ENCODE data around the gene OST4. TPM values are rescaled to one million over a fixed set of nuclear protein-coding genes. Genes with fewer than 3 reads are reported as not detected.

OST4 gene
- total RNA-seq, 1 donor from 2014 or later: 269 TPM

GRCh38 chr2:27038631-27039339 lies 32.7 kb downstream of the OST4 start:
- TF ChIP-seq POLR2A (IDR thresholded peaks at IDR 0.05) (no peak), CTCF (IDR thresholded peaks at IDR 0.05) (no peak), POLR2AphosphoS5 (IDR thresholded peaks at IDR 0.05; ENCODE audit: insufficient read depth in 1 of 2, low read depth in 1 of 2) (no peak)
- peaks cover 14% of the 10 kb centered on the region for H3K4me1 ChIP-seq
- H3K27ac ChIP-seq: no peak overlapping the region
- no peaks in the 10 kb centered on the region for H3K27me3 ChIP-seq
- peaks cover 0 to 66% of the 10 kb centered on the region in 2 donors for H3K36me3 ChIP-seq
- no peak overlapping the region for H3K4me3 ChIP-seq
- no peak for DNase-seq (ENCODE audit: extremely low spot score in 2 of 2)
- H3K9me3 ChIP-seq: no peaks in the 10 kb centered on the region
- intact Hi-C loops (cut with DNase I): loop anchor here (10.0 kb wide), 1 partner anchor 46 kb away; the partner anchor contains the start of gene KHK

GRCh38 chr2:27038012-27038411 lies 33.4 kb downstream of the OST4 start:
- no peak overlapping the region for H3K4me3 ChIP-seq
- H3K4me1 ChIP-seq: peaks cover 20% of the 10 kb centered on the region
- H3K36me3 ChIP-seq: peaks cover 0 to 66% of the 10 kb centered on the region in 2 donors
- intact Hi-C loops (cut with DNase I): loop anchor here (10.0 kb wide), 1 partner anchor 47 kb away; the partner anchor contains the start of gene KHK
- H3K9me3 ChIP-seq: no peaks in the 10 kb centered on the region
- TF ChIP-seq POLR2A (IDR thresholded peaks at IDR 0.05) (no peak), CTCF (IDR thresholded peaks at IDR 0.05) (no peak), POLR2AphosphoS5 (IDR thresholded peaks at IDR 0.05; ENCODE audit: insufficient read depth in 1 of 2, low read depth in 1 of 2) (no peak)
- no peak overlapping the region for H3K27ac ChIP-seq
- no peaks in the 10 kb centered on the region for H3K27me3 ChIP-seq
- no peak for DNase-seq (ENCODE audit: extremely low spot score in 2 of 2)

GRCh38 chr2:27033253-27033852 lies 38.1 kb downstream of the OST4 start:
- H3K27ac ChIP-seq: peak overlapping the region; percentile 79
- TF ChIP-seq POLR2AphosphoS5 (IDR thresholded peaks at IDR 0.05; ENCODE audit: insufficient read depth in 1 of 2, low read depth in 1 of 2) (no peak), CTCF (IDR thresholded peaks at IDR 0.05) (no peak), POLR2A (IDR thresholded peaks at IDR 0.05) (no peak)
- H3K4me1 ChIP-seq: peaks cover 28% of the 10 kb centered on the region
- intact Hi-C loops (cut with DNase I): loop anchor here (10.0 kb wide), 1 partner anchor 51 kb away; the partner anchor contains the start of gene KHK
- H3K9me3 ChIP-seq: no peaks in the 10 kb centered on the region
- H3K27me3 ChIP-seq: no peaks in the 10 kb centered on the region
- peaks cover 0 to 34% of the 10 kb centered on the region in 2 donors for H3K36me3 ChIP-seq
- H3K4me3 ChIP-seq: peak overlapping the region; percentile 81 to 85
- DNase-seq (ENCODE audit: extremely low spot score in 2 of 2): no peak

GRCh38 chr2:27032495-27033252 lies 38.8 kb downstream of the OST4 start, which contains the start of gene TMEM214:
Gene TMEM214 (plus strand): TSS chr2:27032965. CDS start chr2:27033016, 51 bp downstream.
- Histone ChIP-seq H3K27ac (peak within 1 kb of the TSS; percentile 79), H3K9me3 (no peaks in the 10 kb centered on the region), H3K36me3 (peaks cover 0 to 27% of the 10 kb centered on the region in 2 donors), H3K4me3 (peak within 1 kb of the TSS; percentile 81 to 85), H3K27me3 (no peaks in the 10 kb centered on the region), H3K4me1 (peaks cover 28% of the 10 kb centered on the region)
- TF ChIP-seq CTCF (IDR thresholded peaks at IDR 0.05) (no peak), POLR2AphosphoS5 (IDR thresholded peaks at IDR 0.05; ENCODE audit: insufficient read depth in 1 of 2, low read depth in 1 of 2) (peak; percentile 13 to 72), POLR2A (IDR thresholded peaks at IDR 0.05) (peak in 1 of 2 donors; percentile 53)
- DNase-seq (ENCODE audit: extremely low spot score in 2 of 2): no peak
- intact Hi-C loops (cut with DNase I): loop anchor here (10.0 kb wide), 1 partner anchor 52 kb away; the partner anchor contains the start of gene KHK

All from vagina (tissue), 2 donors.